Measurements from ENCODE around the gene USP26. TPM values are rescaled to one million over a fixed set of nuclear protein-coding genes. Genes with fewer than 3 reads are reported as not detected.
"Not testable (repeated sequence)": the region's sequence is repeated elsewhere in the genome, so short reads cannot be mapped to it uniquely, and the experiment has no call there.

Gene USP26
- total RNA-seq, 1 donor from 2014 or later = not detected

DNA sequence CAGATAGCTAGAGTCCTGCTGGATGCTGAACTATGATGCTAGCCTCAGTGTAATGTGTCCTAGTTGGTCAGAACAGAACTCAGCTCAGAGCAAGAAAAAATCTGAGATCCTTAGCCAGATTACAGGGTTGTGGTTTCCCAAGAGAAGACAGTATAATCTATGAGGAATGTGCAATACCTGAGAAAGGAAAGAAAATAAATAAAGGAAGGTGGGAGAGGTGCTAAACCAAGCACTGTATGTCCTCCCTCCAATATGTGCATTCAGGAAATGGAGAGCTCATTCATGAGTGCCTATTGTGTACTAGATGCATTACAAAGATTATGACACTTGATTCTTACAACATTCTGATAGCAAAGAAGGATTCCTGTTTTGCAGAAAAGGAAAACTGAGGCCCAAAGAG lies 7.5 kb downstream of the USP26 start:
- Histone ChIP-seq H3K36me3 (no peaks in the 10 kb centered on the region), H3K27ac (no peak overlapping the region), H3K4me3 (no peak overlapping the region), H3K27me3 (no peaks in the 10 kb centered on the region), H3K4me1 (no peaks in the 10 kb centered on the region), H3K9me3 (no peaks in the 10 kb centered on the region)
- no peak for ATAC-seq
- intact Hi-C loops (cut with DNase I) = no loop called here
- TF ChIP-seq, protein P1, sequence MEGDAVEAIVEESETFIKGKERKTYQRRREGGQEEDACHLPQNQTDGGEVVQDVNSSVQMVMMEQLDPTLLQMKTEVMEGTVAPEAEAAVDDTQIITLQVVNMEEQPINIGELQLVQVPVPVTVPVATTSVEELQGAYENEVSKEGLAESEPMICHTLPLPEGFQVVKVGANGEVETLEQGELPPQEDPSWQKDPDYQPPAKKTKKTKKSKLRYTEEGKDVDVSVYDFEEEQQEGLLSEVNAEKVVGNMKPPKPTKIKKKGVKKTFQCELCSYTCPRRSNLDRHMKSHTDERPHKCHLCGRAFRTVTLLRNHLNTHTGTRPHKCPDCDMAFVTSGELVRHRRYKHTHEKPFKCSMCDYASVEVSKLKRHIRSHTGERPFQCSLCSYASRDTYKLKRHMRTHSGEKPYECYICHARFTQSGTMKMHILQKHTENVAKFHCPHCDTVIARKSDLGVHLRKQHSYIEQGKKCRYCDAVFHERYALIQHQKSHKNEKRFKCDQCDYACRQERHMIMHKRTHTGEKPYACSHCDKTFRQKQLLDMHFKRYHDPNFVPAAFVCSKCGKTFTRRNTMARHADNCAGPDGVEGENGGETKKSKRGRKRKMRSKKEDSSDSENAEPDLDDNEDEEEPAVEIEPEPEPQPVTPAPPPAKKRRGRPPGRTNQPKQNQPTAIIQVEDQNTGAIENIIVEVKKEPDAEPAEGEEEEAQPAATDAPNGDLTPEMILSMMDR (IDR thresholded peaks at IDR 0.05) = no peak
- DNase-seq = no peak

DNA sequence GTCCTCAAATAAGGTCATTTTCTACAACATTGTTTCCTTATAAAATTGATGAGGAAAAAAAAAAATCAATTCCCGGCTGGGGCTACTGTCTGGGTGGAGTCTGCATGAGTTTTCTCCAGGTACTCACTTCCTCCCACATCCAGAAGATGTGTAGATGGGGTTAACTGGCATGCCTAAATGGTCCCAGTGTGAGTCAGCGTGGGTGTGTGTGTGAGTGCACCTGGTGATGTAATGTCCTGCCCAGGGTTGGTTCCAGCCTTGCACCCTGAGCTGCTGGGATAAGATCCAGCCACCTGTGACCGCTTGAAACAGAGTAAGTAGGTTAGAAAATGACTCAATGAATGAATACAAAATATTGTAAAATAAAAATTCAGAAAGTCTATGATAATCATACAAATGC lies 11.1 kb downstream of the USP26 start:
- Histone ChIP-seq H3K9me3 (no peaks in the 10 kb centered on the region), H3K36me3 (no peaks in the 10 kb centered on the region), H3K27me3 (no peaks in the 10 kb centered on the region), H3K4me1 (no peaks in the 10 kb centered on the region), H3K27ac (no peak overlapping the region), H3K4me3 (no peak overlapping the region)
- TF ChIP-seq, protein P1 (IDR thresholded peaks at IDR 0.05) = no peak
- ATAC-seq = peak; percentile 40
- DNase-seq = no peak
- intact Hi-C loops (cut with DNase I) = no loop called here

DNA sequence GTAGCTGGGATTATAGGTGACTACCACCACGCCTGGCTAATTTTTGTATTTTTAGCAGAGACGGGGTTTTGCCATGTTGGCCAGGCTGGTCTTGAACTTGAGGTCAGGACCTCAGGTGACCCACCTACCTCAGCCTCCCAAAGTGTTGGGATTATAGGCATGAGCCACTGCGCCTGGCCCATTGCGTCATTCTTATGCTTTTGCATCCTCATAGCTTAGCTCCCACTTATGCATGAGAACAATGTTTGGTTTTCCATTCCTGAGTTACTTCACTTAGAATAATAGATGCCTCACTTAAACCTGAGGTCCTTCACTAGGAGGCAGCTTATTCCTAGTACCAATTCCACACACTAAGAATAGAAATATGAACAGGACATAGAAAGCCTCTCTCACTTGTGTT lies 11.9 kb downstream of the USP26 start:
- intact Hi-C loops (cut with DNase I); H3K27me3 ChIP-seq; H3K36me3 ChIP-seq; H3K27ac ChIP-seq; H3K4me3 ChIP-seq; DNase-seq; H3K4me1 ChIP-seq; H3K9me3 ChIP-seq: not testable (repeated sequence)
- ATAC-seq = peak; percentile 31

DNA sequence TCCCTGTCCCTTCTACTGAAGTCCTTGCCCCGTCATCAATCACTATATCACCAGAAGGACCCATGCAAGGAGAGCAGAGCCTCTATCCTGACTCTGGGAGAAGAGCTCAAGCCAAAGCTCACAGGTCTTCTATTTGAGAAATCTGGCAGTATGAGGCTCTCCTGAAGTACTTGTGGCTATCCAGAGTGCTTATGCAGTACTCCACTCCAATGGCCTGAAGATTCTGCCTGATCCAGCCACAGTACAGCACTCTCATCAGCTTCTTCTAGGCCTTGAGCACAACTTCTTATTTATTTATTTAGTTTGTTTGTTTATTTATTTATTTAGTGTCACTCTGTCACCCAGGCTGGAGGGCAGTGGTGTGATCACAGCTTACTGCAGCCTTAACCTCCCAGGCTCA lies 13.0 kb downstream of the USP26 start:
- ATAC-seq = peak; percentile 60
- DNase-seq = no peak
- Histone ChIP-seq H3K4me3 (no peak overlapping the region), H3K36me3 (no peaks in the 10 kb centered on the region), H3K4me1 (no peaks in the 10 kb centered on the region), H3K27ac (no peak overlapping the region), H3K27me3 (no peaks in the 10 kb centered on the region), H3K9me3 (no peaks in the 10 kb centered on the region)
- TF ChIP-seq, protein P1 (IDR thresholded peaks at IDR 0.05) = no peak
- intact Hi-C loops (cut with DNase I) = no loop called here

DNA sequence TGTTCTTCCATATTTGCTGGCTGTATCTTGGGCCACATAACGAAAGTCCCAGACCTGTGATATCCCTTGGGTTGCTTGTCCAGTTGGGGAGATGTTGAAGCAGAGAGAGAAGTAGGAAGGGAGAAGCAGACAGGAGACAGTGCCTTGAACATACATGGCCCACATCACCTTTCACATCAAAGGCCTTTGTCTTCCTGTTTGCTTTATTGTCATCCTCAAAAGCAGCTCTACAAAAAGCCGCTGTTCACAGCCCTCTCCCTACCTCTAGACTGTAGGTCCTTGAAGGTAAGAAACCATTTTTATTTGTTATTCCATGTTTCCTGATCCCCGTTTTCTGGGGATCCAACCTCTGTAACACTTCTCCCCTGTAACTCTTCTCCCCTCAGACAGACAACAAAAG lies 14.9 kb downstream of the USP26 start:
- H3K4me3 ChIP-seq = no peak overlapping the region

DNA sequence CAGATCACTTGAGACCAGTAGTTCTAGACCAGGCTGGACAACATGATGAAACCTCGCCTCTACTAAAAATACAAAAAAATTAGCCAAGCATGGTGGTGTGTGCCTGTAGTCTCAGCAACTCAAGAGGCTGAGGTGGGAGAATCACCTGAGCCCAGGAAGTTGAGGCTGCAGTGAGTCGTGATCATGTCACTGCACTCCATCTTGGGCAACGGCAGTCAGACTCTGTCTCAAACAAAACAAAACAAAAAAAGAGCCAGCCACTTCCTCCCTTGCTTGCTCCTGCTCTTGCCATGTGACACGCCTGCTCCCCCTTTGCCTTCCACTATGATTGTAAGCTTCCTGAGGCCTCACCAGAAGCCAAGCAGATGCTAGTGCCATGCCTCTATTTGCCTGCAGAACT lies 19.1 kb downstream of the USP26 start:
- ATAC-seq; intact Hi-C loops (cut with DNase I); H3K9me3 ChIP-seq; H3K36me3 ChIP-seq; H3K4me1 ChIP-seq; DNase-seq; H3K27me3 ChIP-seq; H3K27ac ChIP-seq; H3K4me3 ChIP-seq: not testable (repeated sequence)

More for the DNA sequence above, 14.9 kb downstream of the USP26 start:
- TF ChIP-seq, protein P1 (IDR thresholded peaks at IDR 0.05) = no peak
- intact Hi-C loops (cut with DNase I) = no loop called here
- Histone ChIP-seq H3K27me3 (no peaks in the 10 kb centered on the region), H3K36me3 (no peaks in the 10 kb centered on the region), H3K4me1 (no peaks in the 10 kb centered on the region), H3K9me3 (no peaks in the 10 kb centered on the region), H3K27ac (no peak overlapping the region)
- DNase-seq (no peak), ATAC-seq (no peak)

DNA sequence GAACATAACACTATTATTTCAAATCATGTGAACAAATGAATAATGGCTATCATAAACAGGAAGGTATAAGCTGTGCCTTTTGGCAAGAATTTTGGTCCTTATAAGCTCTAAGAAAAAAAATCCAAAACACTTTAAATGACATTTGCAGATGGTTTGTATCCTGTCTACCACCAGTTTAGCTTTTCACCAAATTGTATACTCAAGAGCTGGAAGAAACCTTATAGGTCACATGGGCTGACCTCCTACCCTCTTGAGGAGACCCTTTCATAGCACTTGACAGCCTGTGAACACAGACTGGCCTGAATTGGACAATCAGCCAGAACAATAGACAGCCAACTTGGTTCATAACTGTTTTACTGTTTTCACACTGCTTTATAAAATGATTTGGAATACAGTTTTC lies 24.3 kb downstream of the USP26 start:
- Histone ChIP-seq H3K36me3 (no peaks in the 10 kb centered on the region), H3K27ac (no peak overlapping the region), H3K4me3 (no peak overlapping the region), H3K9me3 (no peaks in the 10 kb centered on the region), H3K27me3 (no peaks in the 10 kb centered on the region), H3K4me1 (no peaks in the 10 kb centered on the region)
- TF ChIP-seq, protein P1 (IDR thresholded peaks at IDR 0.05) = no peak
- DNase-seq (no peak), ATAC-seq (no peak)
- intact Hi-C loops (cut with DNase I) = no loop called here

All from upper lobe of right lung (tissue), 1 donor.